OCI-LY1 (cell line): ENCODE measurements around the gene AP2S1.
"Not testable (repeated sequence)": the region's sequence is repeated elsewhere in the genome, so short reads cannot be mapped to it uniquely, and the experiment has no call there.

Experiments used
- EZH2 ChIP-seq: fragments of 200-600 bp; sonication (generic), shearing (Covaris generic); IDR thresholded peaks from 2 replicates; pipeline ENCODE4 v1.8.0; 2017; ENCODE audit warnings: borderline replicate concordance, mixed run types, mild to moderate bottlenecking, antibody characterized with exemption, low read length, moderate library complexity, mixed read lengths
- TF ChIP-seq, protein P1 (sequence below): fragments of 200-600 bp; sonication (generic), shearing (Covaris generic); IDR thresholded peaks from 2 replicates; pipeline ENCODE4 v1.5.1; 2017; ENCODE audit warnings: mild to moderate bottlenecking, antibody characterized with exemption, low read length, moderate library complexity, mixed read lengths

DNA sequence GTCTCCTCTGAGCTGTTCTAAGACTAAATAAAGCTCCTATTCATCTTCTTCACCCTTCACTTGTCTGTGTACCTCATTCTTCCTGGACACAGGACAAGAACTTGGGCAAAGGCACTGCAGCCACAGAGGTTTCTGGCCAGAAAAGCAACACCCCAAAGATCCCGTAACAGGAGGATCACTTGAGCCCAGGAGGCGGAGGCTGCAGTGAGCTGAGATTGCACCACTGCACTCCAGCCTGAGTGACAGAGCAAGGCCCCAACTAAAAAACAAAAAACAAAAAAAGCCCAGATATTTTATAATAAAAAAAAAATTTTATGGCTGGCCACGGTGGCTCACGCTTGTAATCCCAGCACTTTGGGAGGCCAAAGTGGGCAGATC is 28.2 kb downstream of the AP2S1 start:
- TF ChIP-seq, protein P1, sequence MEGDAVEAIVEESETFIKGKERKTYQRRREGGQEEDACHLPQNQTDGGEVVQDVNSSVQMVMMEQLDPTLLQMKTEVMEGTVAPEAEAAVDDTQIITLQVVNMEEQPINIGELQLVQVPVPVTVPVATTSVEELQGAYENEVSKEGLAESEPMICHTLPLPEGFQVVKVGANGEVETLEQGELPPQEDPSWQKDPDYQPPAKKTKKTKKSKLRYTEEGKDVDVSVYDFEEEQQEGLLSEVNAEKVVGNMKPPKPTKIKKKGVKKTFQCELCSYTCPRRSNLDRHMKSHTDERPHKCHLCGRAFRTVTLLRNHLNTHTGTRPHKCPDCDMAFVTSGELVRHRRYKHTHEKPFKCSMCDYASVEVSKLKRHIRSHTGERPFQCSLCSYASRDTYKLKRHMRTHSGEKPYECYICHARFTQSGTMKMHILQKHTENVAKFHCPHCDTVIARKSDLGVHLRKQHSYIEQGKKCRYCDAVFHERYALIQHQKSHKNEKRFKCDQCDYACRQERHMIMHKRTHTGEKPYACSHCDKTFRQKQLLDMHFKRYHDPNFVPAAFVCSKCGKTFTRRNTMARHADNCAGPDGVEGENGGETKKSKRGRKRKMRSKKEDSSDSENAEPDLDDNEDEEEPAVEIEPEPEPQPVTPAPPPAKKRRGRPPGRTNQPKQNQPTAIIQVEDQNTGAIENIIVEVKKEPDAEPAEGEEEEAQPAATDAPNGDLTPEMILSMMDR = not testable (repeated sequence)
- TF ChIP-seq EZH2 = not testable (repeated sequence)
